Measurements from ENCODE around the gene DGCR2.
A peak's percentile ranks its signal among the peaks of the same experiment; 100 is the strongest.
"Not testable (repeated sequence)": the region's sequence is repeated elsewhere in the genome, so short reads cannot be mapped to it uniquely, and the experiment has no call there.

DGCR2 gene

GRCh38 chr22:19105867-19106802 is 16.1 kb downstream of the DGCR2 start:
- peak in 1 of 2 experiments; percentile 31 for DNase-seq

GRCh38 chr22:19105456-19105855 is 16.8 kb downstream of the DGCR2 start:
- no peak for DNase-seq

GRCh38 chr22:19103880-19104821 is 18.1 kb downstream of the DGCR2 start:
- no peak for DNase-seq

GRCh38 chr22:19098157-19098556 is 24.1 kb downstream of the DGCR2 start:
- no peak for DNase-seq

DNA sequence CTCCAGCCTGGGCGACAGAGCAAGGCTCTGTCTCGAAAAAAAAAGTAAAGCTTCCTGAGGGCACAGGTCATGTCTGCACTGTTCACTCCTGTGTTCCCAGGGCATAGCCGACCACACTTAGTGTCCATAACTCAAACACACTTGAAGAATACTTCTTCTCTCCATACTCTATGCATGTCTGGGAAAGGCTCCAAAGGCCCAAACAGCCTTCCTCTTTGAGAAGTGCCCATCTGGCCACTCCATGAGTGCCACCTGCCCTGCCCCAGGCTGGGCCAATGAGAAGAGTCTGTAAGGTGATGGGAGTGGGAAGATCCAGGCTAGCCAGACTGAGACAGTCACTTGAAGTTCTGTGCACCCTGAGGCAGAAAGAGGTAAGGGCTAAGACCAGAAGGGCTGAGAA is 24.7 kb downstream of the DGCR2 start:
- DNase-seq = peak; percentile 52 to 77

DNA sequence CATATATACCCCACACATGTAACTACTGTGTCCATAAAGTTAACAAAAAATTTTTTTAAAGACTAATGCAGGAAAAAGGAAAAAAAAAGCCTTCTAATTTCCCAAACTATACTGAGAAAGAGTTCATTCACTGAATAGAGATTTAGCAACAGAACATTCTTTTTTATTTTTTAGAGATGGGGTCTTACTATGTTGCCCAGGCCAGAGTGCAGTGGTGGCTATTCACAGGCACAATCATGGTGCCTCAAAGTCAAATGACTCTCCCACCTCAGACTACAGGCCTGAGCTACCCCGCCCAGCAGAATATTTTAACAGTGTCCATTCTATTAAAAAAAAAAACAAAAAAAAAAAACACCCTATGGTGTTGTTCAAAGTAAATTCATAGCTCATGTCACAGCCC is 25.7 kb downstream of the DGCR2 start:
- no peak for DNase-seq

- DNase-seq = no peak
Measured at GRCh38 chr22:19094393-19094997, 27.7 kb downstream of the DGCR2 start.

DNA sequence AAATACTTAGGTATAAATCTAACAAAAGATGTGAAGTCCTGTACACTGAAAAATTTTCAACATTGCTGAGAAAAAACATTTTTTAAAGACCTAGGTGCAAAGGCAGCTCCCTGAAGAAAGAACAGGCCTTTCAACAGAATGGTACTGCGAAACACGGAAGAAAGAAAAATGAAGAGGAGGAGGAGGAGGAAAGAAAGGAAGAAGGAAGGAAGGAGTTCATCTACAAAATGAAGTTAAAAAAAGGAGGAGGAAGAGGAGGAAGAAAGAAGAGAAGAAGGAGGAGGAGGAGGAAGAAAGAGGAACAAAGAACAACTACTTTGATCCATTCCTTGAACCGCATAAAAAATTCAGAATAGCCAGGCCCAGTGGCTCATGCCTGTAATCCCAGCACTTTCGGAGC is 29.5 kb downstream of the DGCR2 start:
- no peak for DNase-seq

DNA sequence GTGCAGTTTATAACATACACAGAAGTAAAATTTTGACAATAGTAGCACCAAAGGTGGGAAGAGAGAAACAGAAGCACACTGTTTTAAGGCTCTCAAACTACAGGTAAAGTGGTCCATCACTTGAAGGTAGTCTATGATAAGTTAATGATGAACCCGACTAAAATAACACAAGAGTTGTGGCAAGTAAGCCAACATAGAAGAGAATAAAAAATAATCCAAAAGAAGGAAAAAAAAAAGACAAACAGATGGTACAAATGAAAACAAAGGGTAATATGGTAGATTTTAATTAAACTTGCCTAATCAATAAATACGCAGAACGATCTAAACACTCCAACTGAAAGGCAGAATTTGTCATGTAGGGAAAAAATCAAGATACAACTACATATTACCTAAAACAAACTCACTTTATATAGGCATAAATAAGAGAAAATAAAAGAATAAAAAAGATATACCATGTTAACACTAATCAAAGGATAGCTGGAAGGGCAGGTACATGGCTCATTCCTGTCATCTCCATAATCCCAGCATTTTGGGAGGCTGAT is 31.6 kb downstream of the DGCR2 start:
- no peak for DNase-seq

DNA sequence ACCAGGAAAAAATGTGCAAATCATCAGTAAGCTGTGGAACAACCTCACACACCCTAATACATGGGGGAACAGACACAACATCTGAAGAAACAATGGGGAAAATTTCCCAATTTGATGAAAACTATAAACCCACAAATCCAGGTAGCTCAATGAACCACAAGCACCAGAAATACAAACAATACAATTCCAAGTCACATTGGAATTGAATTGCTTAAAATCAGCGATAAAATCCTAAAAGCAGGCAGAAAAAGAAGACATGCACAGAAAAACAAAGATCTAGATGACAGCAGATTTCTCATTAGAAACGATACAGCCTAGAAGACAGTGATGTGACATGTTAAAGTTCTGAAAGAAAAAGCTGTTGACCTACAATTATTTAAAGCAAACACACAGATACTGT is 32.0 kb downstream of the DGCR2 start:
- DNase-seq = no peak

- no peak for DNase-seq
Measured at GRCh38 chr22:19088866-19089595, 33.2 kb downstream of the DGCR2 start.

- no peak for DNase-seq
Measured at GRCh38 chr22:19086896-19087295, 35.3 kb downstream of the DGCR2 start.

DNA sequence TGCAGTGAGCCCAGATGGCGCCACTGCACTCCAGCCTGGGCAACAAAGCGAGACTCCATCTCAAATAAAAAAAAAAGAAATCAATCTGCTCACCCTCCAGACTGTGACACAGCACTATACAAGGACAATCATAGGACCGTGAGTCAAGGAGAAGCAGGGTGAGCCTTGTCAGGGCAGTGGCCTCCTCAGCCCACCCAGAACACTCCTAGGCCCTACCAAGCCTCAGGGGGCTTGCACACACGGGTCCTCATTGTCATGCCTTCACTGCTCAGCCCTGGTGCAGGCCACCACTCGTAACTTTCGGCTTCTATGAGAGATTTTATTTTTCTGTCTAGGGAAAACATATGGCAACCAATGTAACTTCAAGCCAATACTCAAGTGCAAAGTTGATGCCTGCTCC is 35.8 kb downstream of the DGCR2 start:
- no peak for DNase-seq

GRCh38 chr22:19085233-19085718 is 36.9 kb downstream of the DGCR2 start:
- DNase-seq = no peak

GRCh38 chr22:19084586-19084985 is 37.6 kb downstream of the DGCR2 start:
- DNase-seq = not testable (repeated sequence)

GRCh38 chr22:19084126-19084525 is 38.1 kb downstream of the DGCR2 start:
- DNase-seq = not testable (repeated sequence)

DNA sequence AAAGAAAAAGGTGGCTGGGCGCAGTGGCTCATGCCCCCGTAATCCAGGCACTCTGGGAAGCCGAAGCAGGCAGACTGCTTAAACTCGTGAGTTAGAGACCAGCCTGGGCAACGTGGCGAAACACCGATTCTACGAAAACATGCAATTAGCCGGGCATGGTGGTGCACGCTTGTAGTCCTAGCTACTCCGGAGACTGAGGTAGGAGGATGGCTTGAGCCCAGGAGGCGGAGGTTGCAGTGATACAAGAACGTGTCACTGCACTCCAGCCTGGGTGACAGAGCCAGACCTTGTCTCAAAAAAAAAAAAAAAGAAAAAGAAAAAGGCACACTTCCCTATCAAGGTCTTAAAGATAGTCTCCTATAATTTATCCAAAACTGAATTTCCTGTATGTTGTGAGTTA is 39.4 kb downstream of the DGCR2 start:
- no peak for DNase-seq

DNA sequence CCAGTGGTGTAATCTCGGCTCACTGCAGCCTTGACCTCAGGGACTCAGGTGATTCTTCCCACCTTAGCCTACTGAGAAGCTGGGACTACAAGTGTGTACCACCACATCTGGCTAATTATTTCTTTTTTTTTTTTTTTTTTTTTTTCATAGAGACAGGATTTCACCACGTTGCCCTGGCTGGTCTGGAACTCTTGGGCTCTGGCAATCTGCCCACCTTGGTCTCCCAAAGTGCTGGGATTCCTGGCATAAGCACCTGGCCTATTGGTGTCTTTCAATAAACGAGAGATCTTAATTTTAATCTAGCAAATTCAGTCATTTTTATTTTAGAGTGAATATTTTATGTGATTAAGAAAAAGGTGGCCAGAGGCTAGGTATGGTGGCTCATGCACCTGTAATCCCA is 40.1 kb downstream of the DGCR2 start:
- DNase-seq = no peak

GRCh38 chr22:19081351-19081750 is 40.9 kb downstream of the DGCR2 start:
- no peak for DNase-seq

DNA sequence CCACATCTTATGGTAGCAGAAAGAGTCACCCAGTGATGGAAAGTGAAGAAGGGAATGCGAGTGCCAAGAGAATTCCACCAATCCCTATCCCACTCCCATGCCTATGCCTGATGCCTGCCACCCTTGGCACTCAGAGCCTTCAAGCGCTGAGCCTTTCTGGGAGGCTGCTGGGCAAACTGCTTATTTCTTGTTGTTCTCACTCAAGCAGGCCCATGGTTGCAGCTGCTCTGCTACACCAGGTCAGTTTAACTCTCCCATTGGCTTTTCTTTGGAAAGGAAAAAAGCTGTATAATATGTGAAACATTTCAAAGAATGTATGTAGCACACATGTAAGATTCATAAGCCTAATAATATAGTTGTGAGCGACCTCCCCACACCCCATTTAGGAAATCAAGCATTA is 41.4 kb downstream of the DGCR2 start:
- DNase-seq = no peak

DNA sequence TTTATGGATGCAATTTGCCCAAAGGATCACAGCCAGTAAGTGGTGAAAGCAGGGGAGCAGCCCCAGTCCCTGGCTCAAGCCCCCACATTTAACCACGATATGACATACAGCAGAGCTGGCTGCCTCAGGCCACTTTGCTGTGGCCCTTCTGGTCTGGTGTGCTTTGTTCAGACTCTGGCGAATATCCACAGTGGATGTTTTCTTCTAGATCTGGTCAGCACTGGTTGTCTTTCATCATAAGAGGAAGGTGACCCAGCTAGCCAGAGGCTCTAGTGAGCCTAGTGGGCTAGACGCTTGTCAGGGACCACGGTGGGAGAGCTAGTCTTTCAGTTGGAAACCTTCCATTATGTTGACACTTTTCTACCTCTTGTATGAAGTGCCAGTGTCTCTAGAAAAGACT is 42.5 kb downstream of the DGCR2 start:
- DNase-seq = no peak

GRCh38 chr22:19075404-19075803 is 46.8 kb downstream of the DGCR2 start:
- DNase-seq = no peak

Measured in cerebellar nuclear complex (tissue), 1 donor.